Cardiac fibroblast (primary cell): ENCODE results near the gene TNFAIP8.

ENCODE experiments used
- DNase-seq, 2 donors: peaks; one replicate each; pipeline versions ENCODE4 v3.0.0 to v3.0.0-alpha.2; 2010; ENCODE audit warnings: low read depth in 2 of 2
- H3K4me3 ChIP-seq, 2 donors: replicated peaks in 1 of 2; 1 replicate in 1 of 2; 2 replicates in 1 of 2; pipeline ENCODE4 v1.5.1; 2011; ENCODE audit warnings: low read depth in 2 of 2, low read length in 2 of 2, mild to moderate bottlenecking in 2 of 2, moderate library complexity in 1 of 2
- TF ChIP-seq, protein P1 (sequence below): IDR thresholded peaks from one replicate; pipeline ENCODE4 v1.5.1; 2011; ENCODE audit warnings: low read depth, mild to moderate bottlenecking, low read length, inconsistent platforms

TNFAIP8 gene

DNA sequence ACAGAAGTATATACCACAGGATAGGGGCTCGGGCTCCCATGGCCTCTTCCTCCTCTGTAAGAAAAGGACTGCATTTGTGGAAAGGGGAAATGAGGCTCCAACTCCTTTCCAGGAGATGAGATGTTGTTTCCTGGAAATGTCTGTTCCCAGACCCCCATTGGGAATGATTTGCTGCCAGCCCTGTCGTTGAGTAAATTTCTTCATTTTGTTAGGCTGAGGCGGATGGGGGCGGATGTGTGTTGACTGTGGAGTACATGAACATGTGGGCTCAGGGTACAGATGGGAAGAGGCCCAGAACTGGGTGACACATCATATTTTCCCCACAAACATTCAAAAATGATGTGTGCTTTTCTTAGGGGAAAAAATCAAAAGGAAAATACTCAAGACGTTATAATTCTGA, 28.8 kb upstream of the TNFAIP8 start:
- TF ChIP-seq, protein P1, sequence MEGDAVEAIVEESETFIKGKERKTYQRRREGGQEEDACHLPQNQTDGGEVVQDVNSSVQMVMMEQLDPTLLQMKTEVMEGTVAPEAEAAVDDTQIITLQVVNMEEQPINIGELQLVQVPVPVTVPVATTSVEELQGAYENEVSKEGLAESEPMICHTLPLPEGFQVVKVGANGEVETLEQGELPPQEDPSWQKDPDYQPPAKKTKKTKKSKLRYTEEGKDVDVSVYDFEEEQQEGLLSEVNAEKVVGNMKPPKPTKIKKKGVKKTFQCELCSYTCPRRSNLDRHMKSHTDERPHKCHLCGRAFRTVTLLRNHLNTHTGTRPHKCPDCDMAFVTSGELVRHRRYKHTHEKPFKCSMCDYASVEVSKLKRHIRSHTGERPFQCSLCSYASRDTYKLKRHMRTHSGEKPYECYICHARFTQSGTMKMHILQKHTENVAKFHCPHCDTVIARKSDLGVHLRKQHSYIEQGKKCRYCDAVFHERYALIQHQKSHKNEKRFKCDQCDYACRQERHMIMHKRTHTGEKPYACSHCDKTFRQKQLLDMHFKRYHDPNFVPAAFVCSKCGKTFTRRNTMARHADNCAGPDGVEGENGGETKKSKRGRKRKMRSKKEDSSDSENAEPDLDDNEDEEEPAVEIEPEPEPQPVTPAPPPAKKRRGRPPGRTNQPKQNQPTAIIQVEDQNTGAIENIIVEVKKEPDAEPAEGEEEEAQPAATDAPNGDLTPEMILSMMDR, result no peak
- peak; percentile 36 to 53 for DNase-seq
- H3K4me3 ChIP-seq, result no peak overlapping the region

DNA sequence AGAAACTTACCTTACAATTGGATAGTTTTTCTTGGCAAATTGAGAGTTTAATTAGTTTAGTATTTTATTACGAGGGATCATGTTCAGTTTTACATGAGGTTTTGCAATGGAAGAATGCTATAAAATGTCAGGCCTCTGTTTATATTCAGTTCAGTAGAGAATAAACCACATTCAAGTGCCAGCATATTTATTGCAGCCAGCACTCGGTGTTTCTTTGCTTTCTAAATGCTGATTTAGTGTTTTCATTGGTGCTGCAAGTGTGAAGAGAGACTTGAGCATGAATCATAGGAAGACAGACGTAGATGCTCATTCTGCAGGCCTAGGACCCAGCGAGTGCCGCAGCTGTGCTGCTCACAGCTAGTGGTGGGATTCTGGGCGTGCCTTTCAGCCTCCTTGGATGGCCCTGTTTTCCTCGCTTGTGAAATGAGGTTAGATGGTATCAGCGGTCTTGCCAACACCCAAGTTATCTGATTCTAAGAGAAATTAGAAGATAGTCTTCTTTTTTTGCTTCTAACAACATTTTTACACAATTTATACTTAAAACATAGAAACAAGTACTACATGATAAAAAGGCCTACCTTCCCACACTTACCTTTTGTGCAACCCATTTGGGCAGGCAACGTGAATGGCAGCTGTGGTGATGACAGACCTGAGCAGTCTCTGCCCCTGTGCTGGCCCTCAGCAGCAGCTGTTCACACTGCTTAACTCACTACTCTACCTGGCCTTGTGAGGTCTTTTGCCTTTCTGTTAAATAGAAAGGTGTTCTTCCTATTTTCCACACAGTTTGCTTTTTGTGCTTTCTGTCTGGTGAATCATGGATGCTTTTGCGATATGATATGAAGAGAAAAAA, 26.8 kb upstream of the TNFAIP8 start:
- DNase-seq, result peak; percentile 45 to 50
- TF ChIP-seq, protein P1, result no peak

GRCh38 chr5:119329666-119330065, 26.2 kb upstream of the TNFAIP8 start:
- DNase-seq, result no peak
- TF ChIP-seq, protein P1, result no peak
- no peak overlapping the region for H3K4me3 ChIP-seq

More for the DNA sequence above, 26.8 kb upstream of the TNFAIP8 start:
- H3K4me3 ChIP-seq, result no peak overlapping the region

GRCh38 chr5:119330367-119331183, 25.2 kb upstream of the TNFAIP8 start:
- DNase-seq, result peak in 1 of 2 donors; percentile 34
- no peak overlapping the region for H3K4me3 ChIP-seq
- TF ChIP-seq, protein P1, result no peak

DNA sequence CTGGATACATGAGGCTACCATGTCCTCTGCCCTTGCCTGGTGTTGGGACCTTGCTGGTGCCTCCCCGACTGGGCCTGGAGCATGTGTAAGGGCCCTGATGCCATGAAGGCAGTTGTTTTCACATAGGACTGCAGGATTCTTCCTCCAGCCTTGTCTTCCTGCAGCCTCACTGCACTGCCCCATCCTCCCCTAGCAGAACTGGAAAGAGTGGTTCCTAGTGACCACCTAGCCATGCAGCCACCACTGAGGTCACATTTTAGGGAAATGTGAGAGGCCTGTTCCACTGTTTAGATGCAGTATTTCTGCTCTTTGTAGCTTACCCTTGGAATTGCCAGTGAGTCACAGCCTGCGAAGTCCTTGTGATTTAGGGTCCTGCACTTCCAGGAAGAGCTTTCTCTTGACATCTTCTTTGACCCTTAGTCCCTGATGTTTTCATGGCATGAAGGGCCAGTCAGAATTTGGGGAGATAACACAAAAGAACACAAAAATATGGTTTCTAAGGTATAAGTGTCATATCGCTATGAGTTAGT, 24.2 kb upstream of the TNFAIP8 start:
- DNase-seq, result no peak
- TF ChIP-seq, protein P1, result no peak
- no peak overlapping the region for H3K4me3 ChIP-seq

GRCh38 chr5:119332208-119332607, 23.6 kb upstream of the TNFAIP8 start:
- H3K4me3 ChIP-seq, result no peak overlapping the region
- TF ChIP-seq, protein P1, result no peak

More at GRCh38 chr5:119332208-119332607, 23.6 kb upstream of the TNFAIP8 start:
- no peak for DNase-seq
